ENCODE measurements around the gene CUBN.

The CUBN gene

GRCh38 chr10:16944402-16944801 lies 185.2 kb downstream of the CUBN start:
- no peak for DNase-seq

DNA sequence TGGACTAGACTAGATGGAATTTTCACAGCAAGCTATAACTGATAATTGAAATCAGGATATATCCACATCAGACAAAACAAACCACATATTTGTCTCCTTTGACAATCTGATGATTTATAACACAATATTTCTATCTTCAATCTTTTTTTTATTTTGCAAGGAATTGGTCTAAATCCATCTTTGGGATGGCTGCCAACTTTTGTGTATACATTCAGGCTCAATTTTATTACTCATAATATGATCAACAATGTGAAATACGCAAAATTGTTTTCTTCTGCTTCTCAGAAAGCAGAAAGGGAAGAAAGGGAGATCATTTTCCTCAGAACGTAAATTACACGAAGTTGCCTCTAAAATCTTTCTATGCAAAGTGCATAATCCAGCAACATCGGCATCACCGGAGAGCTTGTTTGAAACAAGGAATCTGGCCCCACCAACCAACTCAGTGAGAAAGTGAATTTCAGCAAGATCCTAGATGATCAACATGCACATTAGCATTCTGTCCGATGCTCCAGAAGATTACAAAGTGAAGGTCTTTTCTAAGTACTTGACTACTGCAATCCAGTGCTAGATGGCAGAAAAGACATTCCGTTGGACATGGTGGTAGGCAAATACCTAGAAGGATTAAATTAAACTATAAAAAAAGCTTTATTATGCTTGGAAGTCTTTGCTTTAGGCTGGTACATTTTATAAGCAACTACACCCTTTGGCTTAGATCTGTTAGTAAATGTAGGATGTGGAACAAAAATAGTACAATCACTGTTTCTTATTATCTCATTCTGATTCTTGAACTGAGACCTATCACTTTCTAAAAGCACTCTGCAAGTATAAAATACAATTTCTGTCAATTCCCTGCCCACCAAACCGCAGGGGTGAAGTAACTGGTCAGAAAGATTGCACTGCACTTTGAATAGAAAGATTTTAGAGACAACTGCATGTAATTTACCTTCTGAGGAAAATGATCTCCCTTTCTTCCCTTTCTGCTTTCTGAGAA lies 186.0 kb downstream of the CUBN start:
- no peak for DNase-seq

GRCh38 chr10:16942381-16943078 lies 187.1 kb downstream of the CUBN start:
- DNase-seq, result no peak

GRCh38 chr10:16941870-16942269 lies 187.7 kb downstream of the CUBN start:
- DNase-seq, result no peak

DNA sequence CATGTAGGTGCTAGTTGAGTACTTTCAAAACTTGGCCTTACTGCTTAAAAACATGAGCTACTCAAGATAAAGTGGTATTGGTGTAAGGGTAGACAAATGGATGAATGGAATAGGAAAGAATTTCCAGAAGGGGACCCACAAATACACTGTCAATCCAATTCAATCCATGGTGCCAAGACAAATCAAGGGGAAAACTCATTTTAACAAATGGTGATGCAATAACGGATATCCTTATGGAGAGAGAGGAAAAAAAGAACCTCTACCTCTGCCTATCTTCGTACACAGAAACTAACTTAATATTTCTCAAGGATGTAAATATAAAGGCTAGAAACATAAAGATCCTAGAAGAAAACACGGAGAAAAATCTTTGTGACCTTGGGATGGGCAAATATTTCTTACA lies 188.5 kb downstream of the CUBN start:
- no peak for DNase-seq

DNA sequence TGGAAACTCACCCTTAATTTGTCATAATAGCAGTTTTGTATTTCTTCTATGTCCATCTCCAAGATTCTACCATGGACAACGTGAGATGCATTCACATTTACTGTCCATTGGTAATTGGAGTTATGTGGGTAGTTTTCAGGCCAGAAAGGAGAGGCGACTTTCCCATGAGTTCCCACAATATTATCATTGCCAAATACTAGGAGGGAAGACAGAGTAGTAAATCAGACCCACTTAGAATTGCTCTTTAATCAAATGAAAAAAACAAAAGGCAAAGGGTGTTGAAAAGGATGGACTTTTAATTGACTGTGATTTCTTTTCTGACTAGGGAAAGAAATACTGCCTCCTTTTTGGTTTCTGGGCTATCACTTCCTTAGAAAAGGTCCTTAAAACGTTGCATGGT lies 190.7 kb downstream of the CUBN start:
- no peak for DNase-seq

- no peak for DNase-seq
These were observed 195.2 kb downstream of the CUBN start for GRCh38 chr10:16934461-16934860.

DNA sequence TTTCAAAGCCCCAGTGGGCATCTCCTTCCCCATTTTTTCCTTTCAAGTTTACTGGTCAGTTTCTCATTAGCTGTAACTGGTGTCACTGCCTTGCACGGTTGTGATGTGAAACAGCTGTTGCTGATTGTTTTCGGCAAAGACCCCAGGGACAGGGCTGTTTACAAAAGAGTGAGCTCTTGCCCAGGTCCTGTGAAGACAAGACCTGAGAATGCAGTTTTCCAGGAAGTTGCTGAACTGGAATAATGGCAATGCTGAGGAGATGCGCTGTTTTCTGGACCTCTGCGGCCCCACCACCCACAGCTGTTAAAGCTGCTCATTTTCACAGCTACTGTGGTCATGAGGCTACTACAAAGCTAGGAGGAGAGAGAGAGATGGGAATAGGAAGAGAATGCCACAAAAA lies 195.8 kb downstream of the CUBN start:
- no peak for DNase-seq

DNA sequence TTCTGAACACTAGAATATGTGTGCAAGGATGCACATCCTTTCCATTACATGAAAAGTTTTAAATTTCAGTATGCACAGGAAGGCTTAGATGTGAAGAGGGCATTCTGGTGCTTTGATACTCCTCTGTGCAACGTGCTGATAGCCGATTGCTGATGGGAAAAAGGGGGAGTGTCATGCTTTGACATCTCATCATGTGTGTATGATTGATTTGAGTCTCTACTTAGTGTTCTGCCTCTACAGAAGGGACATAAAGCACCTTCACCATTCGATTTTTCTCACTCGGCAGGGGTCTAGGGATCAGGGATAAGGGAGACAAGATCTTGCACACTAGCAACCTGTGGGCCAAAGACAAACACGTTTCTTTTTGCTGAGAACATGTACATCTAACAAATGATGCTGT lies 197.7 kb downstream of the CUBN start:
- DNase-seq, result no peak

- DNase-seq, result no peak
These were observed 199.1 kb downstream of the CUBN start for GRCh38 chr10:16930540-16930939.

DNA sequence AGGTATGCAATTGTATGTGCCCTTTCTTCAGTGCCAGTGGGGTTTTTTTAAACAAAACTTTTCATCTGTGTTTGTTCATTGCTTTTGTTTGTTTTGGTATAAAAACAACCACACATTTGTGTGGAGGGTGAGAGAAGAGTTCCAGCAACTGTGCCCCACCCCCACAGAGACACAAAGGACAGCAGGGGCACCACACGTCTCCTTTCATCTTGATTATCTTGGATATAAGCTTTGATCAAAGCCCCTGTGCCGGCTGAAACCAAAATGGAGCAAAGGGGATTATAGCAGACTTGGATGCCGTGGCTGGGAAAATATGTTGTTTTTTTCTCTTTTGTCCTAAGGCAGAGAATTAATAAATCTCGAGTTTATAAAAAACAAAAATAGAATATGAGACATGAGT lies 200.5 kb downstream of the CUBN start:
- no peak for DNase-seq

- DNase-seq, result no peak
These were observed 202.1 kb downstream of the CUBN start for GRCh38 chr10:16927546-16927945.

GRCh38 chr10:16923726-16924125 lies 205.9 kb downstream of the CUBN start:
- DNase-seq, result no peak

DNA sequence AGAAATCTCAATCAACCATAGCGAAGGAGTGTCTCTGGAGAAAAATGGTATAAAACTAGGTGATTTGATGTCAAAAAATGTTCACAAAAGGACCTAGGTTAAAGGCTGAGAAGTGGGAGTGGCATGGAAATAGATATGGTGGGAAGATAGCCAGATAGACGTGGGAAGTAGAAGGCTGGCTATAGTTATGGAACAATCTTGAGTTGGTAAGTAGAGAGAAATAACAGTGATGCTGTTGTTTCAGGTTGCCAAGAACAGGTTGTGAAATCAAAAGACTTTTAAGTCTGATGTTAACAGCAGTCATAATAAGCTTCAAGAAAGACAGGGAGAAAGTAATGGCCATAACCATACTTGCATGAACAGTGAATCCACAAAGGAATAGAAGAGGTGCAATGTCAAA lies 206.3 kb downstream of the CUBN start:
- no peak for DNase-seq

- DNase-seq, result no peak
These were observed 210.3 kb downstream of the CUBN start for GRCh38 chr10:16919121-16919982.

GRCh38 chr10:16916496-16916895 lies 213.1 kb downstream of the CUBN start:
- no peak for DNase-seq

DNA sequence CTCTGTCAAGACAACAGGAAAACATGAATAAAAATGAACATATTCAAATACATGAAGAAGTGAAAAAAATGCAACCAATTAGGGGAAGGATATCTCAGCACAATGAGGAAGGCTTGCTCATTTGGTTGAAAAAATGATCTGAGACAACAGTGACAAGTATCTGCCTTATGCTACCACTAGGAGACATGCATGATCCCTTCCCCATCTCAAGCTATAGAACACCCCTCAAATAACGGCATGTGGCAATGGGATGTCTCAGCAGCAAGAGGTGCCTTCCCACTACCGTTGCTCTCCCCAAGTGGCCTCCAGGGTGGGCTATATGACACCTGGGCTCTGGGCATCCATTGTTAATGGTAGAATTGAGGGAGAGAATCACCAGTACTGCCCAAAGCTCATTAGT lies 214.3 kb downstream of the CUBN start:
- DNase-seq, result peak; percentile 1

DNA sequence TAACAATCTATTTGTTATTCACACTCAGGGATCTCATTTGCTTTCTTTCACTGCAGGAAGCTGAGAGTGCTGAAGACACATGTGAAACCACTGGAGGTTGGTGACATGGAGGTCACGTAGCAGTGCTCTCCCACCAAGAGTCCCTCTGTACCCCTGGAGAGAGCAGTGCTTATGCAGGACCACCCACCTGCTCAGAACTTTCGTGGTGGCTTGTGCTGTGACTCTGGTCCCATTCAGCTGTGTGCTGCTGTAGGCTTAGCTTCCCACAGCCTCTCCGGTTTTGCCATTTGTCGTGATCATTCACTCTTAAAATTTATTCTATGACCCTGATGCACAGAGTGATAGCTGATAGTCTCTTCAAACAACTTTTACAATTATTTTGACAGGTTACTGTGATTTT lies 216.3 kb downstream of the CUBN start:
- DNase-seq, result no peak

- DNase-seq, result peak; percentile 12
These were observed 218.8 kb downstream of the CUBN start for GRCh38 chr10:16910793-16911164.

DNA sequence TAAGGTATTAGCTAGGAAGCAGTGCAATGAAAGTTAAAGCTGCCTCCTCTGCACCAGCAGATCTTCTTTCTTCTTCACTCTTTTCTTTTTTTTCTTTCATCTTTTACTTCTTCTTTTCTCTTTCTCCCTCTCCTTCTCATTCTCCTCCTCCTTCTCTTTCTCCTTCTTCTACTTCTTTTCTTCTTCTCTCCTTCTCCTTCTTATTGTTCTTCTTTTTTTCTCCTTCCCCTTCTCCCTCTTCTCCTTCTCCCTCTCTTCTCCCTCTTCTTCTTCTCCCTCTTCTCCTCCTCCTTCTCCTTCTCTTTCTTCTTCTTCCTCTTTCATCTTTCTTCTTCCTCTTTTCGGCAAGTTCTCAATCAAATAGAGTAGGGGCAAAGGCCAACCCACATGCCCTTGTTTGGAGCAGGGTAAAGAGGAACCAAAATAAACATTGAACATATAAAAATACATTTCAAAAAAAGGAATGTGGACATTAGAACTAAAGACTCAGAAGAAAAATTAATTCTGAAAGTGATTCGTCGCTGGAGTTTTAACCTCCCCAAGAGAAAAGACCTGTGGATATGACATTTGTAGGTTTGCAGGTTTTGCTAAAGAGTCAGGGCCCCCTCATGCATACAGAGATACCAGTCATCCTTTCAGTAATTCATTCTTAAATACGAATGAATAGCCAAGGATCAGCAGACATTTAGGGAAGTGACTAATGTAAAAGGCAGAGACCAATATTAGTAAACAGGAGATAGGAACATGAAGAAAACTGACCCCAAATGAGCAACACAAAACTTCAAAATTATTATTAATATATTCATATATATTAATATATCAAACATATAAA lies 219.4 kb downstream of the CUBN start:
- no peak for DNase-seq

DNA sequence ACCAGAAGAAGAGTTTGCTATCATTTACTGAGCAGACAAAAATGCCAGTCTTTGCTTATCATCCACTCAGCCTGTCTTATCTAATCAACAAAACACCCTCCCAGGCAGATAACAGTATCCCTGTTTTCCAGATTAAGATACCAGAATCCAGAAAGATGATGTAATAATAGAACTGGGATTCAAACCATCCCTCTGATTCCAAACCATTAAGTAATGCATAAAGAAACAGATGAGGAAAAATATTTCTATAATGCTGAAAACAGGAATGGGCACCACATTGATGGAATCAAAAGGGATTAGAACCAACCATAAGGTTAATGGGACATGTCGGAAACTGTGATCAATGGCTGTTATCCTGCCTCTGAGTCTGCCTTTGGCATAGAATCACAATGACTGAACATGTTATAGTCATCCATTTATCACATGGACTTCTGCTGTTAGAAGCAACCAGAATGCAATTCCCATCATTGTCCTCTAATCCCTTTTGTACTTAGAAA lies 220.3 kb downstream of the CUBN start:
- DNase-seq, result no peak

- DNase-seq, result no peak
These were observed 221.9 kb downstream of the CUBN start for GRCh38 chr10:16907687-16908086.
